HepG2 (cell line): ENCODE data around the gene ZFAND2B. TPM values are rescaled to one million over a fixed set of nuclear protein-coding genes. Genes with fewer than 3 reads are reported as not detected.

Experiments
- FOXO4 ChIP-seq: sonication (generic); formaldehyde crosslinking; conservative IDR thresholded peaks from 2 replicates; pipeline ENCODE4 v1.8.1; 2023; ENCODE audit warnings: missing genetic modification reagents
- HMG20A ChIP-seq: IDR thresholded peaks from 2 replicates; pipeline ENCODE4 v1.6.1; 2016; ENCODE audit warnings: borderline replicate concordance
- HOXA7 ChIP-seq: sonication (generic); formaldehyde crosslinking; IDR thresholded peaks from 2 replicates; pipeline ENCODE4 v1.8.1; 2022; ENCODE audit warnings: mild to moderate bottlenecking, missing genetic modification reagents, moderate library complexity
- PHF5A ChIP-seq: IDR thresholded peaks from one replicate; pipeline ENCODE4 v1.6.1; 2018; ENCODE audit warnings: low read depth, missing genetic modification reagents; ENCODE audit not compliant: unreplicated experiment
- RBFOX2 ChIP-seq: fragments of 200-400 bp; formaldehyde crosslinking; IDR thresholded peaks from 2 replicates; pipeline ENCODE4 v1.6.1; 2017; ENCODE audit warnings: low read depth, mild to moderate bottlenecking, low read length
- RBM39 ChIP-seq: fragments of 200-400 bp; formaldehyde crosslinking; IDR thresholded peaks from one replicate; pipeline ENCODE4 v1.6.1; 2018; ENCODE audit warnings: antibody characterized with exemption, mild to moderate bottlenecking, low read depth, low read length; ENCODE audit not compliant: poor library complexity, severe bottlenecking
- RFX1 ChIP-seq: fragments of 450-650 bp; IDR thresholded peaks from 2 replicates; pipeline ENCODE4 v1.6.1; 2017
- RFXANK ChIP-seq: IDR thresholded peaks from 2 replicates; pipeline ENCODE4 v1.6.1; 2016
- RNF219 ChIP-seq: sonication (generic); formaldehyde crosslinking; IDR thresholded peaks from 2 replicates; pipeline ENCODE4 v1.5.0; 2020; ENCODE audit warnings: mild to moderate bottlenecking, missing genetic modification reagents
- SAFB2 ChIP-seq: sonication (generic); formaldehyde crosslinking; IDR thresholded peaks from 2 replicates; pipeline ENCODE4 v1.5.1; 2020; ENCODE audit warnings: missing genetic modification reagents, low read depth, mild to moderate bottlenecking, borderline replicate concordance
- SKI ChIP-seq: fragments of 450-650 bp; IDR thresholded peaks from one replicate; pipeline ENCODE4 v1.6.1; 2018; ENCODE audit warnings: mild to moderate bottlenecking; ENCODE audit not compliant: partially characterized antibody
- SMYD3 ChIP-seq: sonication (generic); formaldehyde crosslinking; IDR thresholded peaks from 2 replicates; pipeline ENCODE4 v1.8.1; 2023; ENCODE audit warnings: mild to moderate bottlenecking, missing genetic modification reagents
- TBL1XR1 ChIP-seq: fragments of 150-350 bp; IDR thresholded peaks from 2 replicates; pipeline ENCODE4 v1.6.1; 2014; ENCODE audit warnings: borderline replicate concordance, low read length; ENCODE audit not compliant: partially characterized antibody
- U2AF1 ChIP-seq: fragments of 200-400 bp; formaldehyde crosslinking; optimal IDR thresholded peaks from 2 replicates; pipeline ENCODE3; 2017; ENCODE audit warnings: mild to moderate bottlenecking, low read depth, low read length
- WIZ ChIP-seq: sonication (generic); formaldehyde crosslinking; IDR thresholded peaks from 2 replicates; pipeline ENCODE4 v1.5.1; 2020; ENCODE audit warnings: mild to moderate bottlenecking, missing genetic modification reagents
- ZNF10 ChIP-seq: sonication (generic); formaldehyde crosslinking; IDR thresholded peaks from 2 replicates; pipeline ENCODE4 v1.4.0; 2020; ENCODE audit warnings: mild to moderate bottlenecking, low read depth, missing genetic modification reagents, borderline replicate concordance
- ZNF674 ChIP-seq: sonication (generic); formaldehyde crosslinking; IDR thresholded peaks from 2 replicates; pipeline ENCODE4 v1.5.0; 2020; ENCODE audit warnings: low read depth, mild to moderate bottlenecking, missing genetic modification reagents
- ZNF737 ChIP-seq: sonication (generic); formaldehyde crosslinking; IDR thresholded peaks from 2 replicates; pipeline ENCODE4 v1.5.0; 2020; ENCODE audit warnings: missing genetic modification reagents, mild to moderate bottlenecking, borderline replicate concordance
- ZNF776 ChIP-seq: sonication (generic); formaldehyde crosslinking; IDR thresholded peaks from 2 replicates; pipeline ENCODE4 v1.4.0; 2020; ENCODE audit warnings: mild to moderate bottlenecking, missing genetic modification reagents
- ZNF780A ChIP-seq: sonication (generic); formaldehyde crosslinking; IDR thresholded peaks from 2 replicates; pipeline ENCODE4 v1.8.0; 2022; ENCODE audit warnings: mild to moderate bottlenecking, missing genetic modification reagents, moderate library complexity
- ZSCAN20 ChIP-seq: sonication (generic); formaldehyde crosslinking; IDR thresholded peaks from 2 replicates; pipeline ENCODE4 v1.4.0; 2020; ENCODE audit warnings: missing genetic modification reagents, mild to moderate bottlenecking, borderline replicate concordance
- polyA plus RNA-seq, 8 experiments: library from polyadenylated mRNA; depleted of rRNA in 3 of 8; stranded (reverse) in 7 of 8; unstranded in 1 of 8; fragments of >200 nt; fragmentation: Illumina TruSeq in 4 of 8; extraction: Trizol in 4 of 8; gene quantifications; 2 replicates each; pipeline versions ENCODE4 v1.2.1 to v1.2.3, GENCODE V29; 2011 to 2016; ENCODE audit warnings: low read depth in 4 of 8, missing spikeins in 1 of 8, mixed read lengths in 1 of 8; ENCODE audit not compliant: insufficient read depth in 1 of 8
- total RNA-seq, 5 experiments: library from RNA; depleted of rRNA; stranded (reverse); fragments of >200 nt; fragmentation: Illumina TruSeq; extraction: Trizol; gene quantifications; 2 replicates each; pipeline ENCODE4 v1.2.3, GENCODE V29; 2016; ENCODE audit warnings: low read depth in 1 of 5
- TF ChIP-seq, protein P1 (sequence below): sonication (generic); formaldehyde crosslinking; conservative IDR thresholded peaks from 2 replicates; pipeline ENCODE4 v1.8.0; 2022; ENCODE audit warnings: missing genetic modification reagents
- TF ChIP-seq, protein P2 (sequence below): sonication (generic); formaldehyde crosslinking; conservative IDR thresholded peaks from 2 replicates; pipeline ENCODE4 v1.8.0; 2022; ENCODE audit warnings: low read depth, missing genetic modification reagents

ZFAND2B gene
- total and polyA plus RNA-seq, 2 of the 13 experiments (the other 11 are each of a cell fraction or from before 2014, with no cell fraction given): 53.3 to 115 TPM

- TF ChIP-seq FOXO4 (no peak), U2AF1 (no peak), TBL1XR1 (no peak), WIZ (CRISPR knock-in tag) (peak; percentile 2; the same call in 1 of the 2 replicates), RBM39 (peak; percentile 20), RNF219 (CRISPR knock-in tag) (no peak), RFX1 (no peak; the same call in 1 of the 2 replicates), PHF5A (CRISPR knock-in tag) (peak; percentile 57), RFXANK (CRISPR knock-in tag) (peak; percentile 44; the same call in 1 of the 2 replicates), ZNF737 (CRISPR knock-in tag) (no peak), HMG20A (CRISPR knock-in tag) (no peak), RBFOX2 (peak; percentile 93), ZNF674 (no peak), HOXA7 (no peak), SAFB2 (CRISPR knock-in tag) (no peak), ZNF776 (CRISPR knock-in tag) (no peak), SMYD3 (CRISPR knock-in tag) (peak; percentile 85; the same call in 1 of the 2 replicates), ZNF10 (no peak), ZNF780A (CRISPR knock-in tag) (no peak), SKI (peak; percentile 87), ZSCAN20 (CRISPR knock-in tag) (no peak)
- TF ChIP-seq, protein P1, sequence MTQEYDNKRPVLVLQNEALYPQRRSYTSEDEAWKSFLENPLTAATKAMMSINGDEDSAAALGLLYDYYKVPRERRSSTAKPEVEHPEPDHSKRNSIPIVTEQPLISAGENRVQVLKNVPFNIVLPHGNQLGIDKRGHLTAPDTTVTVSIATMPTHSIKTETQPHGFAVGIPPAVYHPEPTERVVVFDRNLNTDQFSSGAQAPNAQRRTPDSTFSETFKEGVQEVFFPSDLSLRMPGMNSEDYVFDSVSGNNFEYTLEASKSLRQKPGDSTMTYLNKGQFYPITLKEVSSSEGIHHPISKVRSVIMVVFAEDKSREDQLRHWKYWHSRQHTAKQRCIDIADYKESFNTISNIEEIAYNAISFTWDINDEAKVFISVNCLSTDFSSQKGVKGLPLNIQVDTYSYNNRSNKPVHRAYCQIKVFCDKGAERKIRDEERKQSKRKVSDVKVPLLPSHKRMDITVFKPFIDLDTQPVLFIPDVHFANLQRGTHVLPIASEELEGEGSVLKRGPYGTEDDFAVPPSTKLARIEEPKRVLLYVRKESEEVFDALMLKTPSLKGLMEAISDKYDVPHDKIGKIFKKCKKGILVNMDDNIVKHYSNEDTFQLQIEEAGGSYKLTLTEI: no peak
- TF ChIP-seq, protein P2, sequence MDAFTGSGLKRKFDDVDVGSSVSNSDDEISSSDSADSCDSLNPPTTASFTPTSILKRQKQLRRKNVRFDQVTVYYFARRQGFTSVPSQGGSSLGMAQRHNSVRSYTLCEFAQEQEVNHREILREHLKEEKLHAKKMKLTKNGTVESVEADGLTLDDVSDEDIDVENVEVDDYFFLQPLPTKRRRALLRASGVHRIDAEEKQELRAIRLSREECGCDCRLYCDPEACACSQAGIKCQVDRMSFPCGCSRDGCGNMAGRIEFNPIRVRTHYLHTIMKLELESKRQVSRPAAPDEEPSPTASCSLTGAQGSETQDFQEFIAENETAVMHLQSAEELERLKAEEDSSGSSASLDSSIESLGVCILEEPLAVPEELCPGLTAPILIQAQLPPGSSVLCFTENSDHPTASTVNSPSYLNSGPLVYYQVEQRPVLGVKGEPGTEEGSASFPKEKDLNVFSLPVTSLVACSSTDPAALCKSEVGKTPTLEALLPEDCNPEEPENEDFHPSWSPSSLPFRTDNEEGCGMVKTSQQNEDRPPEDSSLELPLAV (CRISPR knock-in tag): no peak
Measured at GRCh38 chr2:219229305-219230058, 22.9 kb downstream of the ZFAND2B start, which contains the start of the genes ANKZF1 and ATG9A (continued).
